GM12891 (cell line): ENCODE results near the gene RBMS3.

Source experiments
- POLR2A ChIP-seq: IDR thresholded peaks from 2 replicates; pipeline ENCODE4 v1.6.1; 2011; ENCODE audit warnings: low read depth, low read length, control low read depth
- POLR2AphosphoS5 ChIP-seq: IDR thresholded peaks from 2 replicates; pipeline ENCODE4 v1.6.1; 2011; ENCODE audit warnings: low read depth, low read length, control low read depth
- TAF1 ChIP-seq: IDR thresholded peaks from 2 replicates; pipeline ENCODE4 v1.6.1; 2011; ENCODE audit warnings: low read depth, low read length, control low read depth

DNA sequence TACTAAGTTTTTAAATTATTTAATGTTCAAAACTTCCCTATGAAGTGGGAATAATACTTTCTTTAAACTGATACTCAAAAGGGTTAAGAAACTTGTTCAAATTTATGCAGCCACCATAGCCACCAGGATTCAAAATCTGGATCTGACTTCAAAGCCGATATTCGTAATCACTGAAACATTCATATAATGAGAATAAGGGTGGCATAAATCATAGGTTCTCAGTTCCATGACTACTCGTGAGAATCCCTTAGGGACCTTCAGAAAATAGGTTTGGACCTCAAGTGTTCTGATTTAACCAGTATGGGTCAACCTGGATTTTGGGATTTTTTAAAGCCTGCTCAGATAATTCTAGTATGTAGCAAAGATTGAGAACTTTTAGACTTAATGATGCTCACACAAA lies 160.6 kb downstream of the RBMS3 start:
- TF ChIP-seq POLR2A, result no peak
- no peak for TF ChIP-seq POLR2AphosphoS5
- no peak for TF ChIP-seq TAF1
